IMR-90 (cell line): ENCODE measurements around the gene ZNF385D.

Experiments used
- BHLHE40 ChIP-seq: fragments of 150-350 bp; IDR thresholded peaks from 2 replicates; pipeline ENCODE4 v1.6.1; 2016; ENCODE audit warnings: mild to moderate bottlenecking, low read depth, low read length
- ELK1 ChIP-seq: fragments of 150-350 bp; IDR thresholded peaks from 2 replicates; pipeline ENCODE4 v1.6.1; 2016; ENCODE audit warnings: low read depth, mild to moderate bottlenecking, low read length, moderate library complexity, borderline replicate concordance
- POLR2A ChIP-seq: IDR thresholded peaks from 2 replicates; pipeline ENCODE4 v1.6.1; 2012; ENCODE audit warnings: mild to moderate bottlenecking, low read depth, low read length
- RAD21 ChIP-seq: IDR thresholded peaks from 2 replicates; pipeline ENCODE4 v1.6.1; 2012; ENCODE audit warnings: low read length, improper control_type of control experiment
- RFX5 ChIP-seq: IDR thresholded peaks from 2 replicates; pipeline ENCODE4 v1.8.0; 2012; ENCODE audit warnings: low read depth, mild to moderate bottlenecking, low read length, moderate library complexity
- TF ChIP-seq, protein P1 (sequence below): conservative IDR thresholded peaks from 2 replicates; pipeline ENCODE4 v1.5.1; 2012; ENCODE audit warnings: mild to moderate bottlenecking, low read depth, low read length, improper control_type of control experiment

- TF ChIP-seq, protein P1, sequence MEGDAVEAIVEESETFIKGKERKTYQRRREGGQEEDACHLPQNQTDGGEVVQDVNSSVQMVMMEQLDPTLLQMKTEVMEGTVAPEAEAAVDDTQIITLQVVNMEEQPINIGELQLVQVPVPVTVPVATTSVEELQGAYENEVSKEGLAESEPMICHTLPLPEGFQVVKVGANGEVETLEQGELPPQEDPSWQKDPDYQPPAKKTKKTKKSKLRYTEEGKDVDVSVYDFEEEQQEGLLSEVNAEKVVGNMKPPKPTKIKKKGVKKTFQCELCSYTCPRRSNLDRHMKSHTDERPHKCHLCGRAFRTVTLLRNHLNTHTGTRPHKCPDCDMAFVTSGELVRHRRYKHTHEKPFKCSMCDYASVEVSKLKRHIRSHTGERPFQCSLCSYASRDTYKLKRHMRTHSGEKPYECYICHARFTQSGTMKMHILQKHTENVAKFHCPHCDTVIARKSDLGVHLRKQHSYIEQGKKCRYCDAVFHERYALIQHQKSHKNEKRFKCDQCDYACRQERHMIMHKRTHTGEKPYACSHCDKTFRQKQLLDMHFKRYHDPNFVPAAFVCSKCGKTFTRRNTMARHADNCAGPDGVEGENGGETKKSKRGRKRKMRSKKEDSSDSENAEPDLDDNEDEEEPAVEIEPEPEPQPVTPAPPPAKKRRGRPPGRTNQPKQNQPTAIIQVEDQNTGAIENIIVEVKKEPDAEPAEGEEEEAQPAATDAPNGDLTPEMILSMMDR, result no peak
- no peak for TF ChIP-seq POLR2A
- no peak for TF ChIP-seq BHLHE40
- no peak for TF ChIP-seq ELK1
- no peak for TF ChIP-seq RAD21
- TF ChIP-seq RFX5, result no peak
These were observed 233.8 kb downstream of the ZNF385D start for GRCh38 chr3:21517184-21517583.
